Endometrium (tissue), 2 donors: ENCODE measurements around the gene NDUFA11.

ENCODE experiments used
- FAIRE-seq: peaks from 2 replicates; lab custom pipeline; 2012; peaks lifted over from hg19 to GRCh38; lab: Jason Lieb, UNC
- donor health status: control.
- donor health status: control.

Gene NDUFA11

DNA sequence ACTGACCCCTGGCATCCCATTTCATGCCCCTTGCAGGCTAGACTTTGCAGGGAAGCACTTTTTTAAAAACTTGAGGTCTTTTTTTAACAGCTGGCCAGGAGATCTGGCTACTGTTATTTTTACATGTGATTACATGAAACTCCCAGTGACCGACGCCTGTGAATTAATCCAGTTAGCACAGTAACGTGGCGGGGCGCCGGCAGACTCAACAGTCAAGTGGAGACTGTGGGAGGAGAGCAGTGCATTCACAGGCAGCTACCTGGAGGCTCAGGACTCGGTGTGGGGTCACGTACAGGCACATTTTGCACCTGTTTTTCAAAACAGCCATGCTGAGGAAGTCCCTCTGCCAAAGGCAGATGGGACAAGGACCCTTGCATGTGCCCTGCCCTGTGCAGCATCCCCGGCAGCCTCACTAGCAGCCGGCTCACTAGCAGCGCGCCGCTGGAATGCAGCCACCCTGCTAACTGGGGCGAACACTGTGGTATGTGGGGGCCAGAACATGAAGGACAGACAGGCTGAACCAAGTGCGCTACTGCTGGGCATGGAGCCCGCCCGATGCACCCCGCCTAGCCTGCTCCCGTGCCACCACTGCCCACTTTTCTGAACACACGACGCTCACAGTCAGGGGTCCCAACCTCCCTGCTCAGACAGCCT is 29.1 kb upstream of the NDUFA11 start:
- FAIRE-seq, result no peak

DNA sequence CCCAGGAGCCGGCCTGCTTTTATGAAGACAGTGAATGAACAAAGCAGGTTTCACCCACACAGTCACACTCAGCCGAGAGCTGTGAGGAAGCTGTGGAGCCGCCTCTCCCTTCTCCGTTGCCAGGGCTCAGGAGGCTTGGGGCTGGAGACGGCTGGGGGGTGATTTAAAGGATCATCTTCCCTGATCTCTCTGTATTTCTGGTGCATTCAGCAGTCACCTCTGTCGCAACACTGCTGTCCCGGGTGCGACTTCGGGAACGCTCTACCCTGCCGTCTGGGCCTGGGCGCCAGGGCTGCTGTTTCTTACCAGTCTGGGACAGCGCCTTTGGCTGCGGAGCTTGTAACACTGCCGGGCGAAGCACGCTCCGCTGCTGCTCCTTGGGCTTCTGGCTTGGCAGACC is 28.6 kb upstream of the NDUFA11 start:
- FAIRE-seq, result no peak

DNA sequence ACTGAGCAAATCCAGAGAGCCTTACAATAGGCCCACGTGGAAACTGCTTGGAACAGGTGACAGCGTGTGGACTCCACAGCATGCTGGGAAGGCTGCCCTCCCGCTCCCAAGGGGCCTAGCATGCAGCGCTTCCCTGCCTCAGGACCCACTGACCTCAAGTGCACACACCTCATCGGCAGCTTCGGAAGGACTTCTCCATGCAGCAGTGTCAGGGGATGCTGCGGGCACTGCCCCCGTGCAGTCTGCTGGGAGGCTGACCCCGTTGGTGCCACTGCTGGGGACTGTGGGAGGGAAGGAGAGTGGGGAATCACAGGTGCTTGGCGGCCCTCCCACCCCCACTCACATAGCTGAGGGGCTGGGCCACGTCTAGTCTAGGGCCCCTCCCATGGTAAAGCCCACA is 27.7 kb upstream of the NDUFA11 start:
- no peak for FAIRE-seq

DNA sequence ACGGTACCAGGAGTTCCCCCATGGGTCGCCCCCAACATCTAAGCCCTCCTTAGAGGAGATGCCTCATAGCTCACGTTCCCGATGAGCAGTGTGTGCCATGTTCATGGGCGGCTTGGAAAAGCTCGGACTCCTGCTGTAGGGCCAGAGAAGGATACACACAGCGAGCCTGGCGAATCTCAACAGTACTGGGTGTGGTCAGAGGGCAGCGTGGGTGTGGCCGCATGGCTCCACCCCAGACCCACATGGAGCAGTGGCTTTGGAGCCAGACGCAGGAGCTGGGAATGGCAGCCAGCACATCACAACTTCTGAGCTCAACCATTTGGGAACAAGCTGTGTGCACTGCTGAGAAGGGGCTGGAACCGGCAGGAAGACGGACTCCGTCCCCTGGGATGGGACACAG is 26.0 kb upstream of the NDUFA11 start:
- FAIRE-seq, result no peak

DNA sequence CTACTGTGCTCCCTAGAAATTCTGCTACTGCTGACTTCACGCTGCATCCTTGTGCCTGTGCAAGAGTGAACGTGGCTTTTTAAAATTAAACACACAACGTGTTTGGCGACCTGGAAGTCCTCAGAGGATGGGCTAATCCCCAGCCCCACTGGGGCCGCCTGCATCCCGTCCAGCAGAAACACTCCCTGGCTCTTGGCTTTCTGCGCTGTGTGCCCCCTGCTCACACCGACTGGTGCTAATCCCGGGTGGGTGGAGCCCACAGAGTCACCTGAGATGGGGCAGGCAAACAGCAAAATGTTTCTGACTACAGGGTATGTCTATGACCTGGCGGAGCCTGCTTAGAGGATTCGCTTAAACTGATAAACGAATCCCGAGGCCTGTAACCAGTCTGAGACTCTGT is 25.6 kb upstream of the NDUFA11 start:
- FAIRE-seq, result no peak

DNA sequence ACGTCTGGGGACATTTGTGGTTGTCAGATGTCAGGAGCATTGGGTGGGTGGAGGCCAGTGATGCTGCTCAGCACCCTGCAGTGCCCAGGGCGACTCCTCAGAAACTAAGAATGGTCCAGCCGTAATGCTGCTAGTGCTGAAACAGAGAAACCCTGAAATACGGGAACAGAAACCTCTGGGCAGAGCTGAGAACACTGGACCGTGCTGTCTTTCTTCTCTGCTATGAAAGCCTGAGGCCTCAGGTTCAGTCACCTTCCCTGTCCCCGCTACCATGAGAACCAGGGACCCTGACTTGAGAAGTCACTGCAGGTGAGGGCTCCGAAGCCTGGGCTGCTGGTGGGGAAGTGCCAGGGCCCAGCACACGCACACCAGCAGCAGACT is 23.8 kb upstream of the NDUFA11 start:
- no peak for FAIRE-seq

DNA sequence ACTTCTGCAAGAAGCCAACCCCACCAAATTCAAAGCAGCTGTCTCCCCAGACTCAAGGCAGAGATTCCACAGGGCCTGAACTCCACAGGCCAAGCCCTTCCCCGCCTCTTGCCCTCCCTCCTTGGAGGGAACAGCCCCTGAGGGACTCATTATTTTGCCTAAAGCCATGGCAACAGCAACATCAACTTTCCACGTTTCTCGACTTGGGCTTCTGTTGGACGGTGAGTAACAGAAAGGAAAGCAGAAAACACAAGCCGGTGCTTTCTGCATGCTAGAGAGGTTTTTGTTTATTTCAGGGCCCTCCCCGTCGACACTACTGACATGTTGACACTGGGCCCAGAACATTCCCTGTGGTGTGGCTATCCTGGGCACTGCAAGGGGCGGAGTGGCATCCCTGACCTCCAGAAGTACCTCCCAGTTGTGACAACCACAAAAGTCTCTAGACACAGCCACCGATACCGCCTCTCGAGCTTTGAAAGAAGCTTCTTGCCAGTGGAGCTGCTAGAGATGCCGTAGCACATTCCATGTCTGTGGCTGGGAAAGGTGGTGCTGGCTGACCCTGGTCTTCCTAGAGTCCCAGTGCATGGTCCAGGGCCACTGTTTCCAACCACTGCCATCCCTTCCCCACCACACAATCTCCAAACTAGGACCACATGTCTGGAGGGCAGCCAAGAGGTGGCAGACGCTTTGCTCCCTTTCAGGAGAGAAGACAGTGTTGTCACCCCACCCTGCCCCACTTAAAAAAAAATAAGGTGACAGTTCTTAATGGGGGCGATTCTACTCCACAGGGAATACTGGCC is 23.3 kb upstream of the NDUFA11 start:
- peak; percentile 95 for FAIRE-seq

DNA sequence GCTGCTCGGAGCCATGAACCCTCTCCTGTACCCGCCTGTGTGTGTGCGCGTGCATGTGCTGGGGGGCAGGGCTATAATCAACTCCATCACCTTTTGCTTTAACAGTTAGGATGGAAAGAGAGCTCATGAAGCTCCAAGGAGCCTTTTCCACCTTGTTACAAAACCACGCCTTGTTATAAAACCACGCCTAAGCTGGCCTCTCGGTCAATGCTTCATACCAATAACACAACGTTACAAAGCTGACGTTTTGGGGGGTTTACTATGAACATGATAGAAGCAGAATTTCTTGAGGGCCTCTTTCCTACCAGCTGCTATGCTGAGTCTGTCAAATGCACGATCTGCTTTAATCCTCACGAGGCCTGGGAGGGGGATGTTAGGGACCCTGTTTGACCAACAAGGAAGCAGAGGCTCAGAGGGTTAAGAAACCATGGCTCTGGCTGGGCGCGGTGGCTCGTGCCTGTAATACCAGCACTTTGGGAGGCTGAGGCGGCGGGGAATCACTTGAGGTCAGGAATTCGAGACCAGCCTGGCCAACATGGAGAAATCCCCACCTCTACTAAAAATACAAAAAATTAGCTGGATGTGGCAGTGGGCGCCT is 22.3 kb upstream of the NDUFA11 start:
- FAIRE-seq, result no peak

DNA sequence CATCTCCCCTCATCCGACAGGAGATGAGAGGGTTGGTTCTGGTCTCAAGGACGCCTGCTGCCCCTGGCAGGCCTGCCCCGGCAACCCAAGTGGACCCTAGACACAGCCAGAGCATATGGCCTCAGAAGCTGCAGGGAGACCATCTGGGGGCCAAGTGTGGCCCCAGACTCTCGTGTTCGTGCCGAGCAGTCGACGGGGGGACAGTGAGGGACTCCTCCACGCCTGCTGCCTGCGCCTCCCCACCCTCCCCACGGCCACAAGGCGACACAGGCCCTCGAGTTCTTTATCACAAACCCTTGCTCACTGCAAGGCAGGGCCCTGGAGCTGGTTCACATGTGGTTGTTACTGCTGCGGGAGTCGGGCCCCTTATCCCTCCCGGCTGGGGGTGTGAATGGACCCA is 19.8 kb upstream of the NDUFA11 start:
- no peak for FAIRE-seq

DNA sequence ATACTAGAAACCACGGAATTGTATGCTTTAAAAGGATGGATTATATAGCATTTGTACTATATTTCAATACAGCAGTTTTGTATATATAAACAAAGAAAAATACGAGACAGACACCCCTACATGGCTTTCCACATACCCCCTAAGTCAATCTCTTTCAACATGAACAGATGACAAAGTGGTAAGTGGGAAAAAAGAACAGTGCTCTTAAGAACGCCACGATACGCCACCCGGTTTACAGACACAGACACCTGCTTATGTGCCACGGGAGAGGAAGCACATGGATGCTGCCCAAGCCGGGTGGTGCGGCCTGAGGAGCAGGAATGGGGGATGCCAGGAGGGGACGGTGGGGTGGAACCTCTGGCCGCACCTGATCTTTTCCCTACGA is 18.6 kb upstream of the NDUFA11 start:
- FAIRE-seq, result no peak

DNA sequence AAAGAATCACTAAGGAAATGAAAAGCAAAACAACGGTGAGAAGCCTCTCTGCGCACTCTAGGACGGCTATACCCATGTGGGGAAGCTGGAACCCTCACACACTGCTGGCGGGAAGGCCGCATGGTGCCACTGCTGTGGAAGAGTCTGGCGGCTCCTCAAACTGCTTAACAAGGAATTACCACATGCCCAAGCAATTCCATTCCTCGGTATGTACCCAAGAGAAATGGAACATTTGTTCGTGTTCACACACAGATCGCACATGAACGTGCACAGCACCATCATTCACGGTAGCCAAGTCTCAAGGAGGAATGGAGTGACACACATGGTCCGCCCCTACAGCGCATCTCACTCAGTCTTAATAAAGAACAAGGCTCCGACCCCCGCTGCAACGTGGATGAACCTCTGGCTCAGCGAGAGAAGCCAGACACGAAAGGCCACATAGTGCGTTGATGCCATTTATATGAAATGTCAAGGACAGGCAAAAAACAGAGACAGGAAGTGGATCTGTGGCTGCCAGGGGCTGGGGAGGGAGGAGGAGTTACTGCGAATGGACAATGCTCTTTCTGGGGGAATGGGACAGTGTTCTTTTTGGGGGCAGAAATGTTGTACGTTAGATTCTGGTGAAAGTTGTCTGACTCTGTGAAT is 18.0 kb upstream of the NDUFA11 start:
- no peak for FAIRE-seq

DNA sequence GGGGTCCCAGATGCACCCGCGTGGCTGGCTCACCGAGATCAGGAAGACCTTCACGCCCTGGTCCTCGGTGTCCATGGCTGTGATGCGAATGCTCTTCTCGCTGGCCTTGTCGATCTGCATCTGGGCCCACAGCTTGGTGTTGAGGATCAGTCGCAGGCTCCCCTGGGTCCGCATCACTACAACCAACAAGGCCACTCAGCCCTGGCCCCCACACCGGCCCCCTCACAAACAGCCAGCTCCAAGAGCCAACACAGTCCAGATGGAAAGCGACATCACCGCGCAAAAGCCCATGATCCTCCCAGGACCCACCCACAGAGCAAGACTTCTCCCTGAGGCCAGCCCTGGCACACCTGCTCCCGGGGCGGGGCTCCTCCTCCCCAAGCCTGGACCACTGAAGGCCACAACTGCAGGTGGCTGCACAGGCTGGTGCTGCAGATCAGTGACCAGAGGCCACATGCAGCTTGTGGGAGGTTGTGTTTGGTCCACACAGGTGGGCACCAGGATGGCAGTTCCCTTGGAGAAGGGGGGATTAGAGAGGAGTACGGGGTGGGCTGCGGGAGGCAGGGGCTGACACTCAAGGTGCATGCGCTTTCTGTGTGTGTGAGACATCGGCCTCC is 15.0 kb upstream of the NDUFA11 start:
- FAIRE-seq, result no peak

DNA sequence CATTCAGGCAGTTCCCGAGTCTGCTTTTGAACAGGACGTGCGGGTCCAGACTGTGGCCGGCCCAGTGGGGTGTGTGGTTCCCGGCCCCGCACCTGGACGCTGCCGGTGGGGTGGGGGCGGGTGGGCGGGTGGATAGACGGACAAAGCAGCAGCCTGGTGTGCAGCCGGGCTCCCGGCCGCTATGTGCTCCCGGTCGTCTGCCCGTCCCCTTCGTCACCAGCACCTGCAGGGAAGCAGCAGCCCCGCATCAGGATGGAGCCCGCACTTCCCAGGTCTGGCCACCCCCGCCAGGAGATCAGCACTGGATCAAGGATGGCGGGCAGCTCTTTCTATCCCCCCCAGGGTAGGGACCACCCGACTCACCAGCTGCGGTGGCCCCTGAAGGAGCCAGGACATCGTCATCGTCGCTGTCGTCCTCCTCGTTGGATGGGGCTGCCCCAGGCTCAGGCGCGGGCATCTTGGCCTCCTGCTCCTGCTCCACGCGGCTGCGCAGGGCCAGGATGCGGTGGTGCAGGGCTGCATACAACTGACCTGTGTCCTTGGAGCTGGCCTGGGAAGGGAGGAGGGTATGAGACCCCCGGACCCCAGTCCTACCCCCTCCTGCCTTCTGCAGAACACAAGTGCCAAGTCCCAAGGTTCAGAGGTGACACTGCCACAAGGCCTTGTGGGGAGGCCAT is 14.0 kb upstream of the NDUFA11 start:
- FAIRE-seq, result no peak

DNA sequence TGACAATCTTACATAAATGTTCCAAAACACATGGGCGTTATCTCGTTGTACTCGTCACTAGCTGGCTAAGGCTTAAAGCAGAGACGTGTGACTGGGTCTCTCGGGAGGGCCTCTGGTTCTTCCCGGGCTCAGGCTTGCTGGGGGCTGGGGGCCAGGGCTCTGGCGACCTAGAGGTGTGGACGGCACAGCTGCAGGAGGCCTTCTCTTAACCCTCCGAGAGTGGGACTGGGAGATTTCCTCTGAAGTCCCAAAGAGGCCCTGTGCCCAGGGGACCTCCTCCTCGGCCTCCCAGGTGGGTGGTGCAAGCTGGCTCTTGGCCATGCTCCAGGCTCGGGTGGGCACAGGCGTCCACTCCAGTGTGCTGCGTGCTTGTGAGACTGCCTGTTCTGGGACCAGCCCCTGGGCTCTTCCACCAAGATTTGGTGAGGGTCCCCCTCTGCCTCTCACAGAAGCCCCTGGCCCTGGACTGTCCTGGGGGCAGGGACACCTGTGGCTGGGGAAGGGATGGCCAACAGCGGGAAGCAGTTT is 12.7 kb upstream of the NDUFA11 start:
- FAIRE-seq, result no peak

DNA sequence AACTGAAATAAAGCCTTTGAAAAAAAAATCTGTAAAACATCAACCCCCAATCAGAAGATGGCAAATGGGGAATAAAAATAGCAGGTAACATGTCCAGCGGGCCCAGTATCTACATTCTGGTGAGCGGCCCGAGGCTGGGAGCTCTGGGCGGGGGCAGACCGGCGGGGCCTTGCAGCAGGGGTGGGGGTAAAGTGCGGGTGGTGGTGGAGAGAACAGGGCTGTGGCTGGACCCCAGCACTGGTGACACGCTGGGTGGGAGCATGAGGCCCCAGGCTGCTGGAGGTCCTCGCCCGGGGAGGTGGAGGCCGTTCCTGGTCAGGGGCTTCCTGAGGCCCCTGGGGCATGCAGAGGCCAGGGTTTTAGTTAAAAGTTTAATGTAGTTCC is 12.2 kb upstream of the NDUFA11 start:
- no peak for FAIRE-seq

DNA sequence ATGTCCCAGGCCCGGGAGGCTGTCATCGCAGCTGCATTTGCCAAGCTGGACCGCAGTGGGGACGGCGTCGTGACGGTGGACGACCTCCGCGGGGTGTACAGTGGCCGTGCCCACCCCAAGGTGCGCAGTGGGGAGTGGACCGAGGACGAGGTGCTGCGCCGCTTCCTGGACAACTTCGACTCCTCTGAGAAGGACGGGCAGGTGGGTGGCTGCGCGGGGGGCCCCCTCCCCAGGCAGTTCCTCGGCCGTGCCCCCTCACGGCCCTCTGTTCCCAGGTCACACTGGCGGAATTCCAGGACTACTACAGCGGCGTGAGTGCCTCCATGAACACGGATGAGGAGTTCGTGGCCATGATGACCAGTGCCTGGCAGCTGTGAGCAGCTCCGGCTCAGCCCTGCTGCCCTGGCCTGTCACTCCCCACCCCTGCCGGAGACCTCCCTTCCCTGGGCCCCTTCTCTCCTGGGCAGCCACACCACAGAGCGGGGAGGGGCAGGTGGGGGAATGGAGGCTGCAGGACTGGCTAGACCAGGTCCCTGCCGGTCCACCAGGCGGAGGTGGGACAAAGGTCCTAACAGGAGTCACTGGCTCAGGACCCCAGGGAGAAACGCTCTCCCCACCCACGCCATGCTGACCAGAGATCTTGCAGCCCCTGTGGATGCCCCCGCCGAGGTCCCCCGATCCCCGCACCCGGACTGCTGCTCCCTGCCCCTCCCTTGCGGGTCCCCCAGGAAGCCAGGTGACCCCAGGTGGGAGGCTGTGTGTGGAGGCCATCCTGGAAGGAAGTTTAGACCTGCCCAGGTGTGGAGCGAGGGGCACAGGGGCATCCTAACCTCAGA is 11.6 kb upstream of the NDUFA11 start:
- FAIRE-seq, result no peak

DNA sequence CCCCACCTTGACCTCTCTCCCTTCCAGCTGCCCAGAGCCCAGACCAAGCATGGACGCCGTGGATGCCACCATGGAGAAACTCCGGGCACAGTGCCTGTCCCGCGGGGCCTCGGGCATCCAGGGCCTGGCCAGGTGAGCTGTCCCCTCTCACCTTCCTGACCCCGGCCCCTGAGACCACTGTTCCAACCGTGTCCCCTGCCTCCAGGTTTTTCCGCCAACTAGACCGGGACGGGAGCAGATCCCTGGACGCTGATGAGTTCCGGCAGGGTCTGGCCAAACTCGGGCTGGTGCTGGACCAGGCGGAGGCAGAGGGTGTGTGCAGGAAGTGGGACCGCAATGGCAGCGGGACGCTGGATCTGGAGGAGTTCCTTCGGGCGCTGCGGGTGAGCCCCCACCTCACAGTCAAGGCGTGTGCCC is 10.8 kb upstream of the NDUFA11 start:
- FAIRE-seq, result no peak

DNA sequence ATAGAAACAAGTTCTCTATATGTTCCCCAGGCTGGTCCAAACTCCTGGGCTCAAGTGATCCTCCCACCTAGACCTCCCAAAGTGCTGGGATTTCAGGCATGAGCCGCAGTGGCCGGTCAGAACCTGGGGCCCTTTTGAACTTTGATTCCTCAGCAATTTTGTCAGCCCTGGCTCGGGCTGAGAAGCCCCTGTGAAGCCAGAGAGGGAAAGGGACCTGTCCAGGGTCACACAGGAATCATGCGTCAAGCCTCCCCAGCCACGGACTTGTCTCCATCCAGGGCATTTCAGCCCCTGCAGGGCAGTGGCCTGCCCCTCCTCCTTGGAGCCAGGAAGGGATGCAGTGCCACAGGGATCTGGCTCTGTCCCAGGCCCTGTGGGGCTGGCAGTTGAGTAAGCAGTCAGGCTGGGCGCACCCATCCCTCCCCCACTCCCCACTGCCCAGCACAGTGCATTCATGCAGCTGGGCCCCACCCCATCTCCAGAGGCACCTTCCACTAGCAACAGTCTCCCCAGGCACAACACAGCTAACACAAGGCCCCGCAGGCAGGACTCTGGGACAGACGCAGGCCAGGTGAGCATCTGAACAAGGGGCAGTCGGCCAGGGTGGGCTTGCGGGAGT is 10.3 kb upstream of the NDUFA11 start, which contains the start of gene CAPS:
Gene CAPS, plus strand, starts transcription at position 516 of the 619 bp plus-strand sequence. CDS start 153 bp downstream, outside the sequence.
- no peak for FAIRE-seq

DNA sequence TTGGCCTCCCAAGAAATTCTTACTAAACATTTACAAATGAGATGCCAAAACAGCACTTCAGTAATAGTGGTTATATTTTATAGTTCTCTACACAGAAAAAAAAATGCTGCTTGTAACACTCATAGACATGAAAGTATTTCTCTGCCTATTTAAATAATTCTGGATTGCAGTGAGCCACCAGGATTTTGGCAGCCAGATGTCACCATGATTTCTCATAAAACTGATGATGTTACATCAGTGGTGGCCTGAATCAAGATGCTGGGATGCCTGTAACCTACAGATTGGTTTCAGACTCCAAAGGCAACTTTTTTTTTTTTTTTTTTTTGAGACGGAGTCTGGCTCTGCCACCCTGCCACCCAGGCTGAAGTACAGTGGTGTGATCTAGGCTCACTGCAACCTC is 7.8 kb upstream of the NDUFA11 start:
- FAIRE-seq, result no peak

DNA sequence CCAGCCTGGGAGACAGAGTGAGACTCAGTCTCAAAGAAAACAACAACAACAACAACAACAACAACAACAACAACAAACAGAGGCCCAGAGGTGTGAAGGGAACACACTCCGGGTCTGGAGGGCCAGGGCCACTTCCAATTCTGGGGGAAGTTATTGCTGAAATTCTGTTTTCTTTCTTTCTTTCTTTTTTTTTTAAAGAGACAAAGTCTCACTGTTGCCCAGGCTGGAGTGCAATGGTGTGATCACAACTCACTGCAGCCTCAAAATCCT is 7.0 kb upstream of the NDUFA11 start:
- no peak for FAIRE-seq
